ENCODE results near the gene SLC12A3.
A peak's percentile ranks its signal among the peaks of the same experiment; 100 is the strongest.

The SLC12A3 gene

GRCh38 chr16:56950051-56950450 lies 85.0 kb downstream of the SLC12A3 start:
- peak overlapping the region; percentile 67 to 92 (median 84); a peak in 21 of 22 replicates for H3K4me2 ChIP-seq
- peak overlapping the region in 8 of 11 experiments; percentile 26 to 68 (median 60); a peak in 14 of 22 replicates for H3K9ac ChIP-seq

DNA sequence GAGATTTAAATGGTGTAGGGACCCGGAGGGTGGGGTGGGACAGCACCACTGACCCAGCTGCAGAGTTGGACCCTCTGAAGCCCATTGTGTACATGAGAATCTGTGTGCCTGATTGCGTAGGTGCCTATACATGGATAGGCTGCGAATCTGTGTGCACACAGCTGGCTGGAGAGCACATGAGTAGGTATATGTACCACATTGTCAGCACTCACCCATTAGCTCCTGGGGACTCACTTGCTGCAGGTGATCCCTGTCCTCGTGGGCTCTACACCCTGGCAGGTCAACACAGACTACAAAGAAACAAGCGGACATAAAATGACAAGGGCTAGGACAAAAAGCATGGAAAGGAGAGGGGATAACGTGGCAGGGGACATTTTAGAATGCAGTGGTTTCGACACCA lies 85.4 kb downstream of the SLC12A3 start:
- Histone ChIP-seq H3K36me3 (peaks cover 1 to 24% (median 16%) of the 10 kb centered on the region in 11 experiments; a peak in 21 of 22 replicates), H3K4me3 (peak overlapping the region in 2 of 10 experiments; percentile 2 to 21; a peak in 5 of 20 replicates), H3K27me3 (no peaks in the 10 kb centered on the region), H3K4me2 (peak overlapping the region; percentile 67 to 92 (median 84)), H3K27ac (peak overlapping the region in 9 of 11 experiments; percentile 51 to 83 (median 72); a peak in 17 of 22 replicates), H4K20me1 (peaks cover 0 to 47% (median 0%) of the 10 kb centered on the region in 11 experiments; a peak in 6 of 22 replicates), H3K9ac (peak overlapping the region in 8 of 11 experiments; percentile 26 to 68 (median 62); a peak in 15 of 22 replicates), H3K9me3 (replicated peaks in 1 of 11) (0 out of 22 replicates have a peak, but pooled peaks cover 0 to 6% (median 0%) of the 10 kb centered on the region in 11 experiments), H3K4me1 (peaks cover 29 to 81% (median 78%) of the 10 kb centered on the region in 10 experiments)
- TF ChIP-seq Cebpa-rat (IDR thresholded peaks at IDR 0.05), result no peak

More at GRCh38 chr16:56950051-56950450, 85.0 kb downstream of the SLC12A3 start:
- H3K36me3 ChIP-seq, result peaks cover 5 to 28% (median 20%) of the 10 kb centered on the region in 11 experiments; a peak in 21 of 22 replicates
- H3K27me3 ChIP-seq, result no peaks in the 10 kb centered on the region
- H3K9me3 ChIP-seq (replicated peaks in 1 of 11), result 0 out of 22 replicates have a peak, but pooled peaks cover 0 to 2% (median 0%) of the 10 kb centered on the region in 11 experiments
- no peak for TF ChIP-seq Cebpa-rat (IDR thresholded peaks at IDR 0.05)
- H3K27ac ChIP-seq, result peak overlapping the region in 9 of 11 experiments; percentile 51 to 83 (median 72); a peak in 16 of 22 replicates
- peaks cover 0 to 51% (median 2%) of the 10 kb centered on the region in 11 experiments; a peak in 7 of 22 replicates for H4K20me1 ChIP-seq
- peaks cover 29 to 85% (median 81%) of the 10 kb centered on the region in 10 experiments for H3K4me1 ChIP-seq
- no peak overlapping the region for H3K4me3 ChIP-seq

DNA sequence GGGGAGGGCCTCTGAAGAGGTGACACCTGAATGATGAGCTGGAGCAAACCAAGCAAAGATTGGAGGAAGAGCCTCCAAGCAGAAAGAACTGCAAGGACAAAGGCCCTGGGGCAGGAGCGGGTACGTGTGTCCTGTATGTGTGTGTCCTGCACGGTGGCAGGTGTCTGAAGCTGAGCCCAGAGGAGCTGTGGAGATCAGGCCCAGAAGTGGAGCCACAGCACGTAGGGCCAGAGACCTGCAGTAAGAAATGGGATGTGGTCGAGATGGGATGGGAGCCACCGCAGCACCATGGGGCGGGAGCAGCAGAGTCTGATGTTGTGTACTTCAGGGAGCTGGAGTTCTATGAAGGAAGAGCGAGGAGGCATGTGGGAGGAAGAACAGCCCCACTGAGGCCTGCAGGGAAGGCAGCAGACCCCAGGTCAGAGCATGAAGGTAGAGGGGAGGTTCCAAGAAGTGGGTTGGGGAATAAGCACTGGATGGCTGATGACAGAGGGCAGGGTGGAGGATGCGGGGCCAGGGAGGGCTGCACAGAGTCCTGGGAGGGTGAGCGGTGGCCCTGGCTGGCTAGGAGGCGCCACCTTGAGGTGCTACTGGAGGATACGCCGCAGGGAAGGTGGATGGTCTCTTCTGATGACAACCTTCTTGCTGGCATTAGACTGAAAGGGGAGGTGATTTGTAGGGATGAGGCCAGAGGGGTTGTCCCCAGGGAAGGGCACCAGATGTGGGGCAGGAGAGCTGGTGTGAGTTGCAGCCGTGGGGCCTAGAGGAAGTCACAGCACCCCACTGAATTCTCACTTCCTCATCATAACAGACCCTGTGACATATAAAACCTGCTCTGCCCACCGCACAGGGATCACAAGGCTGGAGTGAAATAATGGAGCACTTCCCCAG lies 86.1 kb downstream of the SLC12A3 start:
- Histone ChIP-seq H3K9ac (peak overlapping the region in 10 of 11 experiments; percentile 26 to 68 (median 59); a peak in 17 of 22 replicates), H3K4me2 (peak overlapping the region; percentile 67 to 92 (median 84)), H3K9me3 (replicated peaks in 1 of 11) (peaks cover 0 to 8% (median 0%) of the 10 kb centered on the region in 11 experiments; a peak in 1 of 22 replicates), H4K20me1 (peaks cover 0 to 44% (median 0%) of the 10 kb centered on the region in 11 experiments; a peak in 6 of 22 replicates), H3K27ac (peak overlapping the region; percentile 41 to 83 (median 72); a peak in 20 of 22 replicates), H3K4me3 (peak overlapping the region in 3 of 10 experiments; percentile 2 to 21 (median 11); a peak in 6 of 20 replicates), H3K36me3 (peaks cover 0 to 18% (median 11%) of the 10 kb centered on the region in 11 experiments; a peak in 17 of 22 replicates), H3K27me3 (no peaks in the 10 kb centered on the region), H3K4me1 (peaks cover 29 to 77% (median 73%) of the 10 kb centered on the region in 10 experiments)
- TF ChIP-seq Cebpa-rat (IDR thresholded peaks at IDR 0.05), result no peak

DNA sequence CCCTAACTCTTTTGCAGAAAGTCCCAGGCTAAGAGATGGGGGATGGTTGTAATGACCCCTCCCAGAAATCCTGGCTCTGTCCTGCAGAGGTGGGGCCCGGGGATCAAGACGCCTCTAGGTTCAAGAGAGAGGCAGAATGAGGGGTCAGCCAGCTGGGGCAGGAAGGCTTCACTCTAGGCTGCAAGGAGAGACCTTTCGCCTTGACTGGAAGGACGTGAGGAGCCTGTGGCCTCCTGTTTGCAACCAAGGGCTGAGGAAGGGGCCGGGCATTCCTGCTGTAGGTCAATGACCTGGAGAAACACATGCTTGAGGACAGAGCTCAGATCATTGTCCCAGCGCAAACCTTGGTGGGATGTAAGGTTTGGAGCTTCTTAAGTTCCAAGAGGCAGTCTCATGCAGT lies 88.0 kb downstream of the SLC12A3 start:
- Histone ChIP-seq H3K27me3 (no peaks in the 10 kb centered on the region), H3K4me1 (peaks cover 29 to 58% (median 55%) of the 10 kb centered on the region in 10 experiments), H3K27ac (peak overlapping the region in 8 of 11 experiments; percentile 1 to 83 (median 68); a peak in 12 of 22 replicates), H4K20me1 (peaks cover 0 to 25% (median 0%) of the 10 kb centered on the region in 11 experiments; a peak in 4 of 22 replicates), H3K4me2 (peak overlapping the region in 8 of 11 experiments; percentile 77 to 87 (median 84); a peak in 16 of 22 replicates), H3K4me3 (no peak overlapping the region), H3K9me3 (replicated peaks in 1 of 11) (peaks cover 0 to 8% (median 0%) of the 10 kb centered on the region in 11 experiments; a peak in 1 of 22 replicates), H3K9ac (peak overlapping the region in 3 of 11 experiments; percentile 11 to 31 (median 30); a peak in 4 of 22 replicates), H3K36me3 (no peaks in the 10 kb centered on the region)
- TF ChIP-seq Cebpa-rat (IDR thresholded peaks at IDR 0.05), result no peak

GRCh38 chr16:56956076-56956475 lies 91.1 kb downstream of the SLC12A3 start:
- Histone ChIP-seq H3K4me1 (peaks cover 19 to 50% (median 42%) of the 10 kb centered on the region in 10 experiments), H3K4me3 (no peak overlapping the region), H3K9ac (no peak overlapping the region), H3K4me2 (no peak overlapping the region), H3K9me3 (replicated peaks in 1 of 11) (peaks cover 0 to 8% (median 0%) of the 10 kb centered on the region in 11 experiments; a peak in 1 of 22 replicates), H4K20me1 (peaks cover 0 to 3% (median 0%) of the 10 kb centered on the region in 11 experiments; a peak in 2 of 22 replicates), H3K27ac (no peak overlapping the region), H3K27me3 (no peaks in the 10 kb centered on the region), H3K36me3 (no peaks in the 10 kb centered on the region)
- no peak for TF ChIP-seq Cebpa-rat (IDR thresholded peaks at IDR 0.05)

GRCh38 chr16:56956756-56957155 lies 91.7 kb downstream of the SLC12A3 start:
- Histone ChIP-seq H3K4me1 (peaks cover 13 to 50% (median 41%) of the 10 kb centered on the region in 10 experiments), H3K4me2 (no peak overlapping the region), H3K27ac (no peak overlapping the region), H4K20me1 (no peaks in the 10 kb centered on the region), H3K9ac (no peak overlapping the region), H3K36me3 (no peaks in the 10 kb centered on the region), H3K27me3 (no peaks in the 10 kb centered on the region), H3K4me3 (no peak overlapping the region), H3K9me3 (replicated peaks in 1 of 11) (peaks cover 0 to 8% (median 0%) of the 10 kb centered on the region in 11 experiments; a peak in 1 of 22 replicates)
- TF ChIP-seq Cebpa-rat (IDR thresholded peaks at IDR 0.05), result no peak

- TF ChIP-seq Cebpa-rat (IDR thresholded peaks at IDR 0.05), result no peak
Observed at GRCh38 chr16:56960681-56961281, 95.8 kb downstream of the SLC12A3 start.

GRCh38 chr16:56961386-56961785 lies 96.4 kb downstream of the SLC12A3 start:
- no peak for TF ChIP-seq Cebpa-rat (IDR thresholded peaks at IDR 0.05)
- H3K9ac ChIP-seq, result peak overlapping the region in 4 of 11 experiments; percentile 8 to 21 (median 18); a peak in 1 of 22 replicates
- H3K27ac ChIP-seq, result peak overlapping the region in 6 of 11 experiments; percentile 36 to 84 (median 54); a peak in 6 of 22 replicates
- peaks cover 30 to 72% (median 57%) of the 10 kb centered on the region in 10 experiments for H3K4me1 ChIP-seq
- H3K9me3 ChIP-seq (replicated peaks in 1 of 11), result no peaks in the 10 kb centered on the region
- no peaks in the 10 kb centered on the region for H4K20me1 ChIP-seq
- H3K36me3 ChIP-seq, result no peaks in the 10 kb centered on the region
- no peaks in the 10 kb centered on the region for H3K27me3 ChIP-seq
- no peak overlapping the region for H3K4me3 ChIP-seq
- peak overlapping the region; percentile 2 to 66 (median 43); a peak in 19 of 22 replicates for H3K4me2 ChIP-seq

More at GRCh38 chr16:56960681-56961281, 95.8 kb downstream of the SLC12A3 start:
- Histone ChIP-seq H4K20me1 (no peaks in the 10 kb centered on the region), H3K4me2 (peak overlapping the region in 6 of 11 experiments; percentile 6 to 66 (median 55); a peak in 8 of 22 replicates), H3K9ac (0 out of 22 replicates have a peak overlapping the region, but pooled peaks of 1 of the 11 experiments have one; percentile 8), H3K27ac (peak overlapping the region in 2 of 11 experiments; percentile 32 to 84; a peak in 4 of 22 replicates), H3K36me3 (no peaks in the 10 kb centered on the region), H3K9me3 (replicated peaks in 1 of 11) (no peaks in the 10 kb centered on the region; a peak in 1 of 22 replicates), H3K27me3 (no peaks in the 10 kb centered on the region), H3K4me3 (no peak overlapping the region), H3K4me1 (peaks cover 24 to 66% (median 51%) of the 10 kb centered on the region in 10 experiments)

Measured in BLaER1 treated with 17β-estradiol and CSF1 and Interleukin-3, amounts not matched to agents 10 nM and 100 nM (cell line).